Stimulated activated CD4-positive, alpha-beta T cell treated with anti-CD3 and anti-CD28 coated beads, Interleukin-12 subunit alpha, Interleukin-12 subunit beta, amount 100 ng/mL, for 4 hours (primary cell): Measurements from ENCODE around the gene RIN3.

Experiments used
- DNase-seq: peaks from one replicate; pipeline ENCODE4 v3.0.0-alpha.2; 2020

RIN3 gene

GRCh38 chr14:92556863-92557543 lies 43.4 kb downstream of the RIN3 start:
- no peak for DNase-seq

DNA sequence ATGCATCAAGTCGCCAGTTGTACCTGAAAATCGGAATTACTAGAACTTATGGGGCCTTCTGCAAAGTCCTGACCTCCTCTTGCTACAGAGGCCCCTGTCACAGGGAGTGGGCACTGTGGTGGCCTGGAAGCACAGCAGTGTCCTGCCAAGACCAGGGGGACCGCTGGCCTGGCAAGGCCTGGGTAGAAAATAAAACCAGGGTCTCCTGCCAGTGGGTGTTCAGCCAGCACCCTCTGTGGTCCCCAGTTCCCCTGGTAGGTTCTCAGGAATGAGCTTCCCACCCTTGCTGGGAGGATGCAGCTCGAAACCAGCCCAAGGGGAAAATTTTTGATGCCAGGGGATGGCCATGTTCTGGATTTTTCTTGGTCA lies 43.9 kb downstream of the RIN3 start:
- DNase-seq, result no peak

DNA sequence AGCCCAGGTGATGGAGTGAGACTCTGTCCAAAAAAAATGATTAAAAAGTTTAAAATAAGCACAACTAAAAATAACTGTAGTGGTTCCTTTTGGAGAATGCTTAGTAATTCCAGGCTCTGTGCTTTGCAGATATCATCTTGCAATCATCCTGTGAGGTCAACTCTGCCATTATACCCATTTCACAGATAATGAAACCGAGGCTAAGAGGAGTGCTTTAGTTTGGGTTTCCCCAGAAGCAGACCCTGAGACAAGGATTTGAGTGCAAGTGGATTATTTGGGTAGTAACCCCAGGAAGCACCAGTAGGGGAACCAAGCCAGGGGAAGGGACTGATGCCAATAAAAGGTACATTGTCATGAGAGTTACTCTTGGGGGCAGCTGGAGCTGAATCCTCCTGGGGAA lies 44.7 kb downstream of the RIN3 start:
- DNase-seq, result no peak

GRCh38 chr14:92559486-92559885 lies 45.9 kb downstream of the RIN3 start:
- no peak for DNase-seq

GRCh38 chr14:92560106-92560865 lies 46.7 kb downstream of the RIN3 start:
- no peak for DNase-seq

DNA sequence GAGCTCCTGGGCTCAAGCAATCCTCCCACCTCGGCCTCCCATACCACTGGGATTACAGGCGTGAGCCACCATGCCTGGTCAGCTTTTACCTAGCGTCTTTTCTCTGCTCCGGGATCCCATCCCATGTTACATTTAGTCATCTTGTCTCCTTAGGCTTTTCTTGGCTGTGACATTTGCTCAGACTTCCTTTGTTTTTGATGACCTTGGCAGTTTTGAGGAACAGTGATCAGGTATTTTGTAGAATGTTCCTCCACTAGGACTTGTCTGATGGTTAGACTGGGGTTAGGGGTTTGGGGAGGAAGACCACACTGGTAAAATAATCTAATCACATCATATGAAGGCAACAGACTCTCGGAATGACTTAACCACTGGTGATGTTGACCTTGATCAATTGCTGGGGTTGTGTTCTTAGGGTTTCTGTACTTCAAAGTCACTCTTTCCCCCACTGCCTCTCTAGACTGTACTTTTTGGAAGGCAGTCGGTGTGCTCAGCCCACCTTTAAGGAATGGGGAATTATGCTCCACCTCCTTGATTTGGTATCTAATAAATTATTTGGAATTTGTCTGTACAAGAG lies 48.4 kb downstream of the RIN3 start:
- no peak for DNase-seq

DNA sequence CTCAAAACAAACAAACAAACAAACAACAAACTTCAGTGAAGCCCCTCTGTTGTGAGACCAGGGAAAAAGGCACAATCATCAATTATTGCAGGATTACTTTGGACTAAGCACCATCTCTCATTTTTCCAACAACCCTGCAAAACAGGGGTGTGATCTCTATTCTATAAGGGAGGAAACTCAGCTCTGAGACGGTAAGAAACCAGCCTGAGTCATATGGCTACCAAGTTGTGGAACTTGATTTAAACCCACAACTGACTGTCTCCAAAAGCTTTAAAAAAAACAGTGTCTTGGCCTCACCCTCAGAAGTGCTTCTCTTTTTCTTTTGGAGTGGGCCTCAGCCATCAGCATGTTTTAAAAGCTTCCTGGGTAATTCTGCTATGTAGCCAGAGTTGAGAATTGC lies 49.8 kb downstream of the RIN3 start:
- no peak for DNase-seq

DNA sequence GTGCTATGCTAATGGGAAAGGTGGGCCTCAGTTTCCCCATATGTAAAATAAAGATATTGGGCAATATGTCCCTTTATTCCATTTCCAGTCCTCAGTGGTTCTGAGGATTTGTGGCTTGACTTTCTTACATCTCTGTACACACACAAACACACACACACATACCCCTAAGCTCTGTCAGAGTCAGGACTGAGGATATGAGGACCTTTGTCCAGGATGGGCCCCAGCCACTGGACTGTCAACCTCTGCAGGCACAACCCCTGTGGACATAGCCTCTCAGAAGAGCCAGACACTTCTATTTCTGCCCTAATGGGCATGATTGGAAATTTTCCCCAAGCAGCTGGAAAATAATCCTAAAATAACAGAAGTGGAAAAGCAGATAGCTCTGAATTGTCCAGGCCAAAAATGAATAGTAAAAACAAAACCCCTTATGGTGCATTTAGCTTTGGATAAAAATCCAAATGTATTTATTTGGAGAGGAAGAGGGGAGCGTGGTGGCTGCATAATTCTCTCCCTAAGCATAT lies 50.2 kb downstream of the RIN3 start:
- DNase-seq, result no peak

- DNase-seq, result no peak
Observed at GRCh38 chr14:92564344-92565039, 50.9 kb downstream of the RIN3 start.

GRCh38 chr14:92565040-92565717 lies 51.6 kb downstream of the RIN3 start:
- no peak for DNase-seq

DNA sequence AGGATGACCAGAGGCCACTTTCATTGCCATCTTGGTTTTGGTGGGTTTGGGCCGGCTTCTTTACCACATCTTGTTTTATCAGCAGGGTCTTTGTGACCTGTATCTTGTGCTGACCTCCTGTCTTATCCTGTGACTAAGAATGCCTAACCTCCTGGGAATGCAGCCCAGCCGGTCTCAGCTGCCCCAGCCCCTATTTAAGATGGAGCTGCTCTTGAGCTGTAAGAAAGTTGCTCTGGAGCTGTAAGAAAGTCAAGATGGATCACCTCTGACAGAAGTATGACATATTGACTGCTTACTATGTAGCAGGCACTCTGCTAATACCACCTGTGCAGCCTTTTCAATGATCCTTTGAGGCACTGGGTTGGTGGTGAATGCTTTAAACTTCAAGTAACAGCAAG lies 52.1 kb downstream of the RIN3 start:
- DNase-seq, result no peak

DNA sequence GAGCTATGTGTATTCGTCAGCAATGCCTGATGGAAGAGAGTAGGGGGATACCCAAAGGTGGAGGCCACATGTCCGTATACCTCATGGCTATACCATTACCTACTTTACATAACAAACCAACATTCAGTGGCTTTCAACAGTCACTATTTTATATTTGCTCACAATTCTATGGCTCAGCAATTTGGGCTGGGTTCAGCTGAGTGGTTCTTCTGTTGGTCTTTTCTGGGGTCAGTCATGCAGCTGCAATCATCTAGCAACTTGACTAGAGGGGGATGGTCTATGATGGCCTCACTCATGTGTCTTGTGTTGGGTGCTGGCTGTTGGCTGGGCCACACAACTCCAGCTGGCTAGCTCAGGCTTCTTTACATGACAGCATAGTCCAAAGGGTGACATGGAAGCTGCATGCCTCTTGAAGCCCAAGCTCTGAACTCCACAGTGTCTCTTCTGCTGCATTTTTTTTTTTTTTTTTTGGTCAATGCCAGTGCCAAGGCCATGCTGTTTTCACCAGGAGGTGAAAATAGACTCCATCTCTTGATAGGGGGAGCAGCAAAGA lies 53.7 kb downstream of the RIN3 start:
- no peak for DNase-seq

DNA sequence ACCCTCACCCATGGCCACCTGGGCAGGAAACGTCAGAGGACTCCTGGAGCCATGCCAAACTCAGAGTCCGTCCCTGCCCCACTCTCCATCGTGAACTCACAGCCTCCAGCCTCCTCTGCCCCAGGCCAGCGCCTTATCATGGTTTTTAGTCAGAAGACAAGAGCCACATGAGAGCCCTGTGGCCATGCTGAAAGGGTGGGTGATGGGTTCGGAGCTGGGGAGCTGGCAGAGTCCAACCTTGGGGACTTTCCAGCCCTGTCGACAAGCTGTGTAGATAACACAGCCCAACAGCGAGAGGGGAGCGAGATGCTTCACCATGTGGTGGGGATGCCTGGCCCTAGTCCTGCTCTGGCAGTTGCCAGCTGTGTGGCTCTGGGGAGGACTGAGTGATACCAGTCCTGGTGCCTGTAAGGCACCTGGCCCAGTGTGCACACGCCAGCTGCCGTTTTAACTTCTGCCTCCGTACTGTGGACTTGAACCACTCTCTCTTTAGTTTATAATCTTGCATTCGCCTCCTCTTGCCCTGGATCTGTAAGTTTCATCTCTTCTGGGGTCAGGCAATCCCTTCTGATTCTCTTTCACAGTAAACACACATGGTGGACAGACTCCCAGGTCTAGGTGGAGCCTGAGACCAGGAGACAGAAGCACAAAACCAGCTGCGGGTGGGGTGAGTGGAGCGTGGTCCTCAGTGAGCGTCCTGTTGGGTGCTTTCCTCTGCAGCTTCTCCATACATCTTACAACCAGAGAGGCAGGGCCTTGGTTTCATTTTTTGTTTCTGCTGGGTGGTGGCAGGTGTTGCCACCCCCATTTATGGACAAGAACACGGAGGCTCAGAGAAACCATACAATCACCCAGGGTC lies 55.3 kb downstream of the RIN3 start:
- no peak for DNase-seq

DNA sequence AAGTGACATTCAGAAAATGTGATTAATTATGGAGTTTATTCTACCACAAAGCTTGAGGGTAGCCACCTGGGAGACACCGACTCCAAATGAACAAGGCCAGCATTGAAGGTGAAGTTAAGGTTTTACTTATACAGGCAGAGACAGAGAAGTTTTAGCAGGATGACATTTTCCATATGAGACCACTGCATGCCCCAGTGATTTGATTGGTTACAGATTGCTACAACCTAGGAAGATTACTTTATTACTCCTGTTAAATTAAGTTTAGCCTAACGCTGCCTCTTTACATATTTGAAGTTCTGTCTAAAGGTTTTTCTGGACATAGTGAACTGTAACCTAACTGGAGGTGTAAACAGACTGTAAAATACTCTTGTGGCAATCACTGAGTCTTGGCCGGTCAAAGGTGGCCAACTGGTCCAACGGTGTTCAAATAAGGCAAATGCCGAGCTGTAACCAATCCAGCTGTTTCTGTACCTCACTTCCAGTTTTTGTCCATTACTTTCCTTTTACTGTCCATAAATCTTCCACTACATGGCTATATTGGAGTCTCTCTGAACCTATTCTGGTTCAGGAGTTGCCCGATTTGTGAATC lies 57.2 kb downstream of the RIN3 start:
- DNase-seq, result no peak

- DNase-seq, result no peak
Observed at GRCh38 chr14:92572050-92572449, 58.5 kb downstream of the RIN3 start.

GRCh38 chr14:92573761-92574498 lies 60.3 kb downstream of the RIN3 start:
- DNase-seq, result no peak

GRCh38 chr14:92575061-92575747 lies 61.6 kb downstream of the RIN3 start:
- DNase-seq, result no peak

- DNase-seq, result no peak
Observed at GRCh38 chr14:92575748-92576303, 62.2 kb downstream of the RIN3 start.

DNA sequence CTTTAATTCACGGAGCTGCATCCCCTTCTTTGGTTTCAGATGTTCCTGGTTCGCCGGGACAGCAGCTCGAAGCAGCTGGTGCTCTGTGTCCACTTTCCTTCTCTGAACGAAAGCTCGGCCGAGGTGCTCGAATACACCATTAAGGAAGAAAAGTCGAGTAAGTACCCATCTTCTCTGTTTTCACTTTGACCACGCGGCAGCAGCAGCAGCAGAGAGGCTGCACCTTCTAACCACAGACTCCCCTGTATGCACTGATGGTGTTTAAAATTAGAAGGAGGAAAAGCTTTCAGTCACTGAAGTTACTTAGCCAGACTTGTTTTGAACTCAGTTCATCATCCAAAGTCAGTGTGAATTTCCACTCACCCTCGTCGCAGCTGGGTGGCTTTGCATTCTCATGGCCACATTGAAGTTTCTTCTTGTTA lies 63.8 kb downstream of the RIN3 start:
- no peak for DNase-seq
